DND-41 (cell line): Measurements from ENCODE around the gene CEACAM8.
"Not testable (repeated sequence)": the region's sequence is repeated elsewhere in the genome, so short reads cannot be mapped to it uniquely, and the experiment has no call there.

Source experiments
- ATAC-seq: fragments of 200-7000 bp; cut with Tn5 transposase; 3 replicates; pipeline ENCODE4 v1.9.1; 2021; ENCODE audit warnings: low read depth; ENCODE audit not compliant: insufficient read depth
- DNase-seq: peaks from one replicate; pipeline ENCODE4 v3.0.0-alpha.2; 2020
- H2AFZ ChIP-seq: 2 replicates; pipeline ENCODE4 v1.6.0; 2012; ENCODE audit warnings: low read depth, low read length
- H3K27ac ChIP-seq: 2 replicates; pipeline ENCODE4 v1.5.1; 2012; ENCODE audit warnings: low read length, inconsistent platforms
- H3K27me3 ChIP-seq: fragments of 200-600 bp; sonication (generic); 2 replicates; pipeline ENCODE4 v1.6.0; 2012; ENCODE audit warnings: low read length, mild to moderate bottlenecking, inconsistent platforms; ENCODE audit not compliant: insufficient read depth, poor library complexity
- H3K36me3 ChIP-seq: 2 replicates; pipeline ENCODE4 v1.5.1; 2012; ENCODE audit warnings: low read length, inconsistent platforms; ENCODE audit not compliant: insufficient read depth
- H3K4me1 ChIP-seq: 2 replicates; pipeline ENCODE4 v1.5.1; 2012; ENCODE audit warnings: mild to moderate bottlenecking, low read length; ENCODE audit not compliant: insufficient read depth
- H3K4me2 ChIP-seq: 2 replicates; pipeline ENCODE4 v1.6.0; 2012; ENCODE audit warnings: mild to moderate bottlenecking, moderate library complexity, low read length, inconsistent platforms; ENCODE audit not compliant: insufficient read depth
- H3K4me3 ChIP-seq, 2 experiments: fragments of 200-600 bp in 1 of 2; shearing (Covaris generic) in 1 of 2; 2 replicates each; pipeline ENCODE4 v1.5.1; 2012 to 2016; ENCODE audit warnings: inconsistent platforms in 2 of 2, low read length in 2 of 2, mild to moderate bottlenecking in 2 of 2, low read depth in 1 of 2, moderate library complexity in 1 of 2
- H3K79me2 ChIP-seq: 2 replicates; pipeline ENCODE4 v1.6.0; 2012; ENCODE audit warnings: low read length, inconsistent platforms; ENCODE audit not compliant: insufficient read depth
- H3K9ac ChIP-seq: 2 replicates; pipeline ENCODE4 v1.6.0; 2012; ENCODE audit warnings: low read depth, mild to moderate bottlenecking, inconsistent platforms, low read length, moderate library complexity
- H3K9me3 ChIP-seq: 2 replicates; pipeline ENCODE4 v1.5.1; 2012; ENCODE audit warnings: low read length, moderate library complexity, mild to moderate bottlenecking, inconsistent platforms; ENCODE audit not compliant: insufficient read depth, severe bottlenecking
- H4K20me1 ChIP-seq: 2 replicates; pipeline ENCODE4 v1.6.0; 2012; ENCODE audit warnings: low read length; ENCODE audit not compliant: insufficient read depth
- CTCF ChIP-seq: IDR thresholded peaks from 2 replicates; pipeline ENCODE4 v1.5.1; 2012; ENCODE audit warnings: borderline replicate concordance, low read length, moderate library complexity, mild to moderate bottlenecking; ENCODE audit not compliant: poor library complexity, severe bottlenecking; ENCODE audit errors: extremely low read depth
- EZH2 ChIP-seq: IDR thresholded peaks from 3 replicates; pipeline ENCODE4 v1.6.1; 2012; ENCODE audit warnings: borderline replicate concordance, low read depth, mild to moderate bottlenecking, moderate library complexity, low read length, inconsistent platforms; ENCODE audit not compliant: severe bottlenecking

CEACAM8 gene

DNA sequence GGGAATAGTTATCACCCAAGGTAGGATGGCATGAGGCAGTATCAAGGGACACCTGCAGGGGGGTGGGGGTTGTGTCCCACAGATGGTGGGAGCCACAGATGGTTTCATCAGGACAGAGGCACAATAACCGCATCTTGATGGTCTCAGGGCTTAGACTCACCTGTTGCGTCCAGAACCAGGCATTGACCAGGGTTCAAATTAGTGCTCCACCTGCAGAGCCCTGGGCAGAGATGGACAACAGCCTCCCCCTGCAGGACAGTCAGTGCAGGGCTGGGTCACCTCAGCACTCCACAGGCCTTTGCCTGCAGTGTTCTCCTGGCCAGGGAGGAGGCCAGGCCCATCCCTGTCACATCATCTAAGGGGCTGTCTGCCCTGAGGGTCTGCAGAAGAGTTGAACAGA, 51.9 kb downstream of the CEACAM8 start:
- no peak overlapping the region for H3K4me3 ChIP-seq
- no peaks in the 10 kb centered on the region for H3K9me3 ChIP-seq
- ATAC-seq (no peak), DNase-seq (no peak)
- no peaks in the 10 kb centered on the region for H3K4me1 ChIP-seq
- H2AFZ ChIP-seq, result no peak overlapping the region
- no peaks in the 10 kb centered on the region for H3K27me3 ChIP-seq
- H3K4me2 ChIP-seq, result no peak overlapping the region
- H3K79me2 ChIP-seq, result no peaks in the 10 kb centered on the region
- H3K9ac ChIP-seq, result no peak overlapping the region
- H3K27ac ChIP-seq, result no peak overlapping the region
- H4K20me1 ChIP-seq, result peaks cover 10% of the 10 kb centered on the region
- no peaks in the 10 kb centered on the region for H3K36me3 ChIP-seq
- TF ChIP-seq EZH2 (no peak), CTCF (no peak)

DNA sequence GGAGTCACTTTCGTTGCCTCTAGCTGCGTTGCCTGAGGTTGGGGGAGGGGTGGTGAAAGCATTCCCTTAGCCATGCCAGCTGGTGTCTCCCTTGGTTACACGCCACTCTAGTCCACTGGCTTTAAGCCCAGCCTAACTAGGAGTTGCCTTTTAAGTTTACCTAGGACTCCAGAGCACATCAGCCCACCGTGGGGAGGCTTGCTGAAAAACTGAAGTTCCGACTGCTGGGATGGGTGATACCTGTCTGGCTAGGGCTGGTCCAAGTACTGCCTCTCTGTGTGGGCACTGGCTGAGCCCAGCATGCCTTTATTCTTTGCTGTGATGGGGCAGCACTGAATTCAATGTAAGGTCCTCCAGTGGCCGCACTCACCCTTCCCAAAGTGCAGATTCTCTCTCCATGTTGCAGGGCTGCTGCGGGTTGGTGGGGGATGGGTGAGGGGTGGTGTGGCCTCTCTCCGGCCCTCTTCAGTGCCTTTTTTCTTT, 54.6 kb downstream of the CEACAM8 start:
- peaks cover 10% of the 10 kb centered on the region for H4K20me1 ChIP-seq
- H3K36me3 ChIP-seq, result no peaks in the 10 kb centered on the region
- no peak overlapping the region for H3K27ac ChIP-seq
- H3K4me1 ChIP-seq, result no peaks in the 10 kb centered on the region
- TF ChIP-seq CTCF (no peak), EZH2 (no peak)
- no peak overlapping the region for H3K4me2 ChIP-seq
- no peak overlapping the region for H2AFZ ChIP-seq
- H3K27me3 ChIP-seq, result no peaks in the 10 kb centered on the region
- no peak overlapping the region for H3K9ac ChIP-seq
- no peaks in the 10 kb centered on the region for H3K9me3 ChIP-seq
- DNase-seq (no peak), ATAC-seq (no peak)
- no peak overlapping the region for H3K4me3 ChIP-seq
- no peaks in the 10 kb centered on the region for H3K79me2 ChIP-seq

DNA sequence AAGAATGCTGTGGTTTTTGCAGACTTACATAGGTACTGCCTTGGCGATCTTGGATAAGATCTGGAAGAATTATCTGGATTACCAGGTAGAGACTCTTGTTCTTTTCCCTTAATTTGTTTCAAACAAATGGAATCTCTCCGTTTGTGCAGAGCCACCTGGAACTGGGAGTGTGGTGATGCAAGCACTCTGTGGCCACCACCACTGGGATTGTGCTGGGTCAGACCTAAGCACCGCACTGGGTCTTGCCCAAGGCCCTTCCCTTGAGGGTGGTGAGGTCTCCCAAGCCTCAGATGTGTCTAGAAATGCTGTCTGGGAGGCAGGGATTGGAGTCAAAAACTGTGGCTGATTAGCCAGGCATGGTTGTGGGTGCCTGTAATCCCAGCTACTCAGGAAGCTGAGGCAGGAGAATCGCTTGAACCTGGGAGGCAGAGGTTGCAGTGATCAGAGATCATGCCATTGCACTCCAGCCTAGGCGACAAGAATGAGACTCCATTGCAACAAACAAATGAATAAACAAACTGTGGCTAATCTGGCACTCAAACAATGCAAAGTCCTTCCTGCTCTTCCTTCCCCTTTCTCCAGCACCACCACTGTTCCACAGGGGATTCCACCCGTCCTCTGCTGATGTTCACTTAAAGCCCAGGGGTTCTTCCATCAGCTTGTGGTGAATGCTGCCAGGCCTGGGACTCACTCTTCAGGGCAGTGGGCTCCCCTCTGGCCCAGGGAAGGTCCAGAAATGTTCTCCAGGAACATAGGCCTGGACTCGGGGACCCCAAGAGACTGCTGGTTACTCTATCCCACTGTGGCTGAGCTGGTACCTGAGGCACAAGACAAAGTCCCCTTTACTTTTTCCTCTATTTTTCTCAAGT, 55.6 kb downstream of the CEACAM8 start:
- no peak overlapping the region for H3K4me2 ChIP-seq
- no peaks in the 10 kb centered on the region for H3K4me1 ChIP-seq
- no peaks in the 10 kb centered on the region for H3K36me3 ChIP-seq
- TF ChIP-seq CTCF, result no peak
- no peak for TF ChIP-seq EZH2
- no peak overlapping the region for H3K27ac ChIP-seq
- H3K27me3 ChIP-seq, result no peaks in the 10 kb centered on the region
- DNase-seq (no peak), ATAC-seq (no peak)
- H3K4me3 ChIP-seq, result no peak overlapping the region
- no peak overlapping the region for H2AFZ ChIP-seq
- no peaks in the 10 kb centered on the region for H3K9me3 ChIP-seq
- no peak overlapping the region for H3K9ac ChIP-seq
- H4K20me1 ChIP-seq, result peaks cover 10% of the 10 kb centered on the region
- H3K79me2 ChIP-seq, result no peaks in the 10 kb centered on the region

DNA sequence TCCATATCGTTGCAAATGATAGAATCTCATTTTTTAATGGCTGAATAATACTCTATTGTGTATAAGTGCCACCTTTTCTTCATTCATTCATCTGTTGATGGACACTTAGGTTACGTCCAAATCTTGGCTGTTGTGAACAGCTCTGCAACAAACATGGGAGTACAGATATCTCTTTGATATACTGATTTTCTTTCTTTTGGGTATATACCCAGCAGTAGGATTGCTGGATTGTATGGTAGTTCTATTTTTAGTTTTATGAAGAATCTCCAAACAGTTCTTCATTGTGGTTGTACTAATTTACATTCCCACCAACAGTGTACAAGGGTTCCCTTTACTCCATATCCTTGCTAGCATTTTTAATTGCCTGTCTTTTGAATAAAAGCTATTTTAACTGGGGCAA, 59.4 kb downstream of the CEACAM8 start:
- not testable (repeated sequence) for H3K36me3 ChIP-seq, ATAC-seq, H3K4me3 ChIP-seq, H3K4me2 ChIP-seq, H3K4me1 ChIP-seq, H3K79me2 ChIP-seq, H4K20me1 ChIP-seq, H3K27ac ChIP-seq, H3K9me3 ChIP-seq, H3K27me3 ChIP-seq, DNase-seq, H2AFZ ChIP-seq, H3K9ac ChIP-seq
